Activated T-helper 1 cell treated with anti-CD3 and anti-CD28 coated beads, Interleukin-12 subunit alpha, Interleukin-12 subunit beta, Interleukin-2, Interleukin-4 antibody, amounts not matched to agents 30 ng/mL and 10 ng/mL and 1 ng/mL, durations not matched to agents 14 hours and 24 hours and 36 hours (primary cell): Measurements from ENCODE around the gene PEX12. TPM values are rescaled to one million over a fixed set of nuclear protein-coding genes. Genes with fewer than 3 reads are reported as not detected.
"Not testable (repeated sequence)": the region's sequence is repeated elsewhere in the genome, so short reads cannot be mapped to it uniquely, and the experiment has no call there.

Source experiments
- DNase-seq: peaks from one replicate; pipeline ENCODE4 v3.0.0; 2021; ENCODE audit warnings: low spot score
- H3K27ac Mint-ChIP-seq: one replicate; pipeline ENCODE4 v1.8.0; 2021; ENCODE audit warnings: mild to moderate bottlenecking, mixed read lengths
- H3K27me3 Mint-ChIP-seq: one replicate; pipeline ENCODE4 v1.8.0; 2022; ENCODE audit warnings: mild to moderate bottlenecking, moderate library complexity, mixed read lengths; ENCODE audit not compliant: insufficient read depth
- H3K36me3 Mint-ChIP-seq: one replicate; pipeline ENCODE4 v1.8.0; 2021; ENCODE audit warnings: low read depth, mixed read lengths
- H3K4me1 Mint-ChIP-seq: one replicate; pipeline ENCODE4 v1.8.0; 2021; ENCODE audit warnings: low read depth, mixed read lengths
- H3K4me3 Mint-ChIP-seq: one replicate; pipeline ENCODE4 v1.8.0; 2021; ENCODE audit warnings: mild to moderate bottlenecking, moderate library complexity, mixed read lengths
- H3K9me3 Mint-ChIP-seq: one replicate; pipeline ENCODE4 v1.8.0; 2021; ENCODE audit warnings: mixed read lengths
- intact Hi-C: fragments of 100-400 bp; cut with micrococcal nuclease; formaldehyde crosslinking; loops from one replicate; pipeline ENCODE4 v1.15.1; 2024
- total RNA-seq: library from RNA; stranded (reverse); gene quantifications from 2 replicates; pipeline ENCODE4 v1.2.3, GENCODE V29; 2022

Gene PEX12
- total RNA-seq, 1 donor from 2014 or later = 5.9 TPM

DNA sequence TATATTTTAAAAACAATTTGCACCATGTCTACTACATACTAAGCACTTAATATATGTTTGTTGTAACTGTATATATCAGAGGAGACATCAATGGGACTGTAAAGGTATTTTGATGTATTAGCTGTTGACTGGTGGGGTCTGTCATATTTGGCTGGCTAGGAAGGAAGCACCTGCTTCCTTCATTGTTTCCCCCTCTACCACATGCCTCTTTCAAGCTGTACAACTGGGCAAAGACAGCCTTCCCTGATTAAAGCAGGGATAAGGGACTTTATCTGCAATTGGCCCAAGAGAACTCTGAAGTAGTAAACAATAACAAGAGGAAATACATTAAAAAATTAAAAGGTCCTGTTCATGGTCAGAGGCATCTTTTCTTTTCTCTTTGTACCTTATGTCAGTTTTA is 35.4 kb downstream of the PEX12 start:
- H3K4me1 Mint-ChIP-seq = peaks cover 53% of the 10 kb centered on the region

DNA sequence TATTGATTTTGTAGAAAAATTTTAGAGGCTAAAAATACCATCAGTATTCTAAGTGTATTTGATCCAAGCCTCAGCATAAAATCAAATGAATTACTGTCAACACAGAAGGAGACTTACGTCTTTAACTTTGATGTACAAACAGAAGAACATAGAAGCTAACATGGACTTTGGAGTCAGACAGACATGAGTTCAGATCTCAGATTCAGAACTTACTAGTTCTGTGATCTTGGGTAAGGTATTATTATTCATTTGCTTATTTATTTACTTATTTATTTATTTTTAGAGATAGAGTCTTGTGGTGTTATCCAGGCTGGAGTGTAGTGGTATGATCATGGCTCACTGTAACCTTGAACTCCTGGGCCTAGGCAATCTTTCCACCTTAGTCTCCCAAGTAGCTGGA is 36.9 kb downstream of the PEX12 start:
- H3K4me1 Mint-ChIP-seq = peaks cover 52% of the 10 kb centered on the region

More for the DNA sequence above, 35.4 kb downstream of the PEX12 start:
- Mint-ChIP-seq H3K27ac (no peak overlapping the region), H3K27me3 (no peaks in the 10 kb centered on the region), H3K9me3 (no peaks in the 10 kb centered on the region), H3K4me3 (no peak overlapping the region), H3K36me3 (peaks cover 3% of the 10 kb centered on the region)
- intact Hi-C loops = no loop called here
- no peak for DNase-seq

DNA sequence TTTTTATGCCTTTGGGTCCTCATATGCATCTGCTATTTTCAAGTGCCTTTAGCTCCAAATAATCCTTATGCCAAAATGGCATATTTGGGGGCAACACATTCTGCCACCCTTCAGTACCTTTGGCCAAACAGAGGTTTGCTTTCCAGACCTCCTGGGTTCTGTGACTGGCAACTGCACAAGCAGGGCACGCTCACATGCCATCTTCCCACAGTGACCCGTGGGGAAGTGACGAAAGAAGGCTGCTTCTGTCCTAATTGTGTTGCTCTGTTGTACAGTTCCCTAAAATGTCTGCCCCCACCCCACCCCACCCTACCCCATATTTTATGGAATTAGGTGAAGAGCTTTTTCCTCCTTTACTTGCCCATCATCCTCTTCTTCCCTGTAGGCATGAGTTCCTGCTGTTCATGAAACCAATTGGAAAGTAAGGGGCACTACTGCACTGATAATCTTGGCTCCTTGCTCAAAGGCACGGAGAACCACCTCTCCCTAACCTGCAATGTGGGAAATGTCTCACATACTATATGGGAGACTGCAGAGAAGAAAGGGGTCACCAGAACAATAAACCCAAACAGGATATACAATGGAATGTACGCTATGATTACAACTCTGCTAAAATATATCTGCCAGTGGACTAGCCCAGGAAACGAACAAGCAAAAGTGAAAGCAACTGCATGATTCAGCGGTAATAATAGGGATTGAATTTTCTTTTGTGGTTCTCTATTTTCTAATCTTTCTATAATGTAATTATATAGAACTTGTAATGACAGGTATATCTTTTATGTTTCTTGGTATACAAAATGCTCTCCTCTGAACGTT is 37.6 kb downstream of the PEX12 start:
- intact Hi-C loops = no loop called here
- Mint-ChIP-seq H3K36me3 (peaks cover 4% of the 10 kb centered on the region), H3K4me1 (peaks cover 48% of the 10 kb centered on the region), H3K4me3 (peak overlapping the region; percentile 84), H3K27me3 (no peaks in the 10 kb centered on the region), H3K9me3 (no peaks in the 10 kb centered on the region), H3K27ac (peak overlapping the region; percentile 96)
- no peak for DNase-seq

More for the DNA sequence above, 36.9 kb downstream of the PEX12 start:
- peaks cover 1% of the 10 kb centered on the region for H3K36me3 Mint-ChIP-seq
- DNase-seq = no peak
- peak overlapping the region; percentile 96 for H3K27ac Mint-ChIP-seq
- intact Hi-C loops = no loop called here
- H3K4me3 Mint-ChIP-seq = peak overlapping the region; percentile 84
- H3K9me3 Mint-ChIP-seq = no peaks in the 10 kb centered on the region
- no peaks in the 10 kb centered on the region for H3K27me3 Mint-ChIP-seq

DNA sequence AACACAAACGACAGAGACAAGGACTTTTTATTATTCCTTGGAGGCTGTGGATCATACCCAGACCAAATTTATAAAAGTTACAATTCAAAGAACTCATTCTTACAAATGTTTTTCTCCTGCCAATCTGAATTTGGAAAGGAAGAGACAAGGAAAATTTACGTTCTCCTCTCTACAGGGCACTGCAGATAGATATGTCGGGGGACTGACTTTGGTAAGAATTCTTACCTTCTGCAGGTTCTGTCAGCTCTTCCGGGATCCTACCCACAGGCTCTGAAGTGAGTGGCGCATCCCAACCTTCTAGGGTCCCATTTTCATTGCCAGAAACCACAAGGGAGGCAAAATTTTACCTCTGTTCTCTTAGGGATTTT is 38.7 kb downstream of the PEX12 start:
- peak overlapping the region; percentile 74 for H3K4me3 Mint-ChIP-seq
- DNase-seq = no peak
- H3K27me3 Mint-ChIP-seq = no peaks in the 10 kb centered on the region
- peak overlapping the region; percentile 89 for H3K27ac Mint-ChIP-seq
- H3K36me3 Mint-ChIP-seq = peaks cover 7% of the 10 kb centered on the region
- H3K4me1 Mint-ChIP-seq = peaks cover 50% of the 10 kb centered on the region
- H3K9me3 Mint-ChIP-seq = no peaks in the 10 kb centered on the region
- intact Hi-C loops = loop anchor here (1.0 to 10.0 kb wide), 4 partner anchors 208 to 475 kb away; partner anchors contain the start of gene RFFL

DNA sequence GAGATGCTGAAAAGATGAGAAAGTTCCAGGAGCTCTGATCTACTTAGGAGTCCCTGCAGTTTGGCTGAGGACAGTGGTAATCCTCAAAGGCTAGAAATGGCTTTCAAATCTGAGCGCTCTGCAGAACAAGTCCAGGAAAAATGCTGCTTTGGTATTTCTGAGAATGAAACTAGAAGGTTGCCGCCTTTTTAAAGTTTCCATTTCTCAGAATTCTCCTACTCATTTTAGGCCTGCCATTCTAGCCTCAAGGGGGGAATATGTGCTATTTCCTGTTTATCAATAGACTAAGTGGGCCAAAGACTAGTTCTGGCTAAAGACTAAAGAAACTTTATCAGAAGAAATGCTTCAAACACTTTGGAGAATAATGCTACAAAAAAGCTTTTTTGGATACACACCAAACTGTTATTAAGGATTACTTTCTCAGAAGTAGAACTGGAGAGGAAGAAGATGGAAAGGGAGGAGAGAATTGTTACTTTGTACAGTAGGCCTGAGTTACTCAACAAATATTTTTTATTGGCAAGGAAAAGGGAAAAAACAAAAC is 40.7 kb downstream of the PEX12 start, which contains the start of gene SLFN12L:
TSS of gene SLFN12L (minus strand) at position 78 of the 541 bp plus-strand sequence. CDS start 15,314 bp downstream, outside the sequence.
- no peaks in the 10 kb centered on the region for H3K27me3 Mint-ChIP-seq
- H3K4me3 Mint-ChIP-seq = peak within 1 kb of the TSS; percentile 85
- H3K36me3 Mint-ChIP-seq = peaks cover 13% of the 10 kb centered on the region
- DNase-seq = peak; percentile 61
- H3K9me3 Mint-ChIP-seq = no peaks in the 10 kb centered on the region
- intact Hi-C loops = loop anchor here (1.0 to 10.0 kb wide), 12 partner anchors 17 to 473 kb away; partner anchors contain the start of genes AP2B1, NLE1, PEX12 and RFFL
- peaks cover 54% of the 10 kb centered on the region for H3K4me1 Mint-ChIP-seq
- peak within 1 kb of the TSS; percentile 100 for H3K27ac Mint-ChIP-seq

DNA sequence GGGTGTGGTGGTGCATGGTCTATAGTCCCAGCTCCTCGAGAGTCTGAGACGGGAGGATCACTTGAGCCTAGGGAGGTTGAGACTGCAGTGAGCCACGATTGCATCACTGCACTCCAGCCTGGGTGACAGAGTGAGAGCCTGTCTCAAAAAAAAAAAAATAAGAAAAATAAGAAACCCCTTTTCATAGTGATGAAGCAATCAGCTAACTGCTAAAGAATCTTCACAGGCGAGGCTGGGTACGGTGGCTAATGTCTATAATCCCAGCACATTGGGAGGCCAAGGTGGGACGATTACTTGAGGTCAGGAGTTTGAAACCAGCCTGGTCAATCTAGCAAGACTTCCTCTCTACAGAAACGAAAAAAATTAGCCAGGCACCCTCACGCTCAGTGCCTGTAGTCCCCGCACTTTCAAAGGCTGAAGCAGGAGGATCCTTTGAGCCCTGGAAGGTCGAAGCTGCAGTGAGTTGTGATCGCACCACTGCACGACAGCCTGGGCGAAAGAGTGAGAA is 41.7 kb downstream of the PEX12 start:
- Mint-ChIP-seq H3K27ac (peak overlapping the region; percentile 100), H3K4me3 (peak overlapping the region; percentile 85), H3K9me3 (no peaks in the 10 kb centered on the region), H3K4me1 (peaks cover 63% of the 10 kb centered on the region), H3K27me3 (no peaks in the 10 kb centered on the region), H3K36me3 (peaks cover 13% of the 10 kb centered on the region)
- DNase-seq = no peak
- intact Hi-C loops = loop anchor here (1.0 to 10.0 kb wide), 12 partner anchors 16 to 472 kb away; partner anchors contain the start of genes AP2B1, NLE1, PEX12 and RFFL

DNA sequence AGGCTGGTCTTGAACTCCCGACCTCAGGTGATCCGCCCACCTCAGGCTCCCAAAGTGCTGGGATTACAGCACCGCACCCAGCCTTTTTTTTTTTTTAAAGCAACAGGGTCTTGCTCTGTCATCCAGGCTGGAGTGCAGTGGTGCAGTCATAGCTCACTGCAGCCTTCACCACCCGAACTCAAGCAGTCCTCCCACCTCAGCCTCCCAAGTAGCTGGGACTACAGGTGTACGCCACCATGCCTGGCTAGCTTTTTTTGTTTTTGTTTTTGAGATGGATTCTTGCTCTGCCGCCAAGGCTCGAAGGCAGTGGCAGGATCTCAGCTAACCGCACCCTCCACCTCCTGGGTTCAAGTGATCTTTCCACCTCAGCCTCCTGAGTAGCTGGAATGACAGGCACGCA is 43.0 kb downstream of the PEX12 start:
- H3K27me3 Mint-ChIP-seq, DNase-seq, H3K9me3 Mint-ChIP-seq: not testable (repeated sequence)
- H3K4me3 Mint-ChIP-seq = peak overlapping the region; percentile 85
- peaks cover 18% of the 10 kb centered on the region for H3K36me3 Mint-ChIP-seq
- H3K27ac Mint-ChIP-seq = peak overlapping the region; percentile 100
- intact Hi-C loops = loop anchor here (10.0 kb wide), 1 partner anchor 471 kb away; the partner anchor contains the start of gene RFFL
- H3K4me1 Mint-ChIP-seq = peaks cover 61% of the 10 kb centered on the region

DNA sequence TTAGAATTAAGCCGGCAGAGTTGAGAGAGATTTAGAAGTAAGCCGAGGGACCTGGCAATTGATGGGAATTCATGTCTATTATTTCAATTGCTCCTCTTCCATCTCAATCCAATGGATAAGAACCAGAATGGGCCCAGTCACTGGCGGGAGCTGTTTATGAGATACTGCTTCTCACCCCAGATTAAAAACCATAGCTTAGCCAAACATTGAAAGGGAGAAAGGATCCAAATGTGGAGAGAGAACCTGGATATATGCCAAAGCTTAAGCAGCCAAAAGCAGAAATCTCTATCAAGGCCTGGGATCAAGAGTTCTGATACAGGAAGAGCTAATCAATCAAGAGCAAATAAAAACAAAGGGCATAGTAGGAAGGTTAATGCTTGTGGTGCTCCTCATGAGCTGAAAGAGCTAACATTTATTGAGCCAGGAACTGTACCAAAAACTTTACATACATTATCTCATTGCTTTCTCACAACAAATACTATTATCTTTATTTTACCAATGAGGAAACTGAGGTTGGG is 43.7 kb downstream of the PEX12 start:
- H3K9me3 Mint-ChIP-seq = no peaks in the 10 kb centered on the region
- H3K27ac Mint-ChIP-seq = peak overlapping the region; percentile 77
- peaks cover 19% of the 10 kb centered on the region for H3K36me3 Mint-ChIP-seq
- H3K4me1 Mint-ChIP-seq = peaks cover 55% of the 10 kb centered on the region
- intact Hi-C loops = loop anchor here (10.0 kb wide), 1 partner anchor 470 kb away; the partner anchor contains the start of gene RFFL
- H3K4me3 Mint-ChIP-seq = peak overlapping the region; percentile 85
- no peaks in the 10 kb centered on the region for H3K27me3 Mint-ChIP-seq
- no peak for DNase-seq

DNA sequence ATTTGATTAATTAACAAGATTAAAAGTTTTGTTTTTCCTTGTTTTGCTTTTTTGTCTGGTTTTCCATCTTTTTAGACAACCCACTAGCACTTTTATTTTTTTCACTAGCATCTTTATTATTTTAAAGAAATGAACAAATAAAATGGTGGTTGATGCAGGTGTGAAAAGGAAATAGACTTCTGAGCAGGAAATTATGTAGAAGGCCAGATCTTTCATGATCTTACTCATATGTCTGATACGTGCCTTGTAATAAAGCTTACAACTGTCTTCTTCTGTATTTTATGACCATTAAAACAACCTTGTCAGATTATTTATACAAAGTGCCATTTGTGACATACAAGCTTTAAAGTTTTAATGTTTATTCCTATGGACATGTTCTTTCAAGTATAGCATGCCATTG is 47.2 kb downstream of the PEX12 start:
- peaks cover 64% of the 10 kb centered on the region for H3K4me1 Mint-ChIP-seq
- no peaks in the 10 kb centered on the region for H3K27me3 Mint-ChIP-seq
- intact Hi-C loops = loop anchor here (10.0 kb wide), 1 partner anchor 466 kb away; the partner anchor contains the start of gene RFFL
- no peak for DNase-seq
- H3K36me3 Mint-ChIP-seq = peaks cover 43% of the 10 kb centered on the region
- no peaks in the 10 kb centered on the region for H3K9me3 Mint-ChIP-seq
- no peak overlapping the region for H3K27ac Mint-ChIP-seq
- H3K4me3 Mint-ChIP-seq = no peak overlapping the region

DNA sequence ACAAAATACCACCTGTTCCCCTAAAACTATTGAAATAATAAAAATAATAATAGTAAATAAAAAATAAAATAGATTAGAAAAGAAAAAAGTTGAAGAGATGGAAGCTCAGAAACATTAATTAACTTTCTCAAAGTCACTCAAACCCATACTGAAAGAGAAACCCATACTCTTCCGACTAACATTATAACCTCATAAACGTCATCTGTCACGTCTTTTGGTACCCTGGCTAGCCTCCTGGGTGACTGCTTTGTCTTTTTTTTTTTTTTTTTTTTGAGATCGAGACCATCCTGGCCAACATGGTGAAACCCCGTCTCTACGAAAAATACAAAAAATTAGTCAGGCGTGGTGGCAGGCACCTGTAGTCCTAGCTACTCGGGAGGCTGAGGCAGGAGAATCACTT is 48.5 kb downstream of the PEX12 start:
- no peak overlapping the region for H3K27ac Mint-ChIP-seq
- intact Hi-C loops = loop anchor here (10.0 kb wide), 1 partner anchor 465 kb away; the partner anchor contains the start of gene RFFL

DNA sequence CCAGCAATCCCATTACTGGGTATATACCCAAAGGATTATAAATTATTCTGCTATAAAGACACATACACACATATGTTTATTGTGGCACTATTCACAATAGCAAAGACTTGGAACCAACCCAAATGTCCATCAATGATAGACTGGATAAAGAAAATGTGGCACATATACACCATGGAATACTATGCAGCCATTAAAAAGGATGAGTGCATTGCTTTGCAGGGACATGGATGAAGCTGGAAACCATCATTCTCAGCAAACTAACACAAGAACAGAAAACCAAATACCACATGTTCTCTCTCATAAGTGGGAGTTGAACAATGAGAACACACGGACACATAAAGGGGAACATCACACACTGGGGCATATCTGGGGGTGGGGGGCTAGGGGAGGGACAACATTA is 49.0 kb downstream of the PEX12 start:
- intact Hi-C loops, H3K9me3 Mint-ChIP-seq, H3K27ac Mint-ChIP-seq, H3K27me3 Mint-ChIP-seq, DNase-seq: not testable (repeated sequence)
- Mint-ChIP-seq H3K36me3 (peaks cover 43% of the 10 kb centered on the region), H3K4me1 (peaks cover 76% of the 10 kb centered on the region), H3K4me3 (peak overlapping the region; percentile 28)

More for the DNA sequence above, 48.5 kb downstream of the PEX12 start:
- peaks cover 76% of the 10 kb centered on the region for H3K4me1 Mint-ChIP-seq
- no peak for DNase-seq
- H3K27me3 Mint-ChIP-seq = no peaks in the 10 kb centered on the region
- peaks cover 48% of the 10 kb centered on the region for H3K36me3 Mint-ChIP-seq
- H3K4me3 Mint-ChIP-seq = no peak overlapping the region
- no peaks in the 10 kb centered on the region for H3K9me3 Mint-ChIP-seq
